HG03354 (cell line): ENCODE measurements around the gene GPER1.
"Not testable (repeated sequence)": the region's sequence is repeated elsewhere in the genome, so short reads cannot be mapped to it uniquely, and the experiment has no call there.

ENCODE experiments used
- ATAC-seq: cut with Tn5 transposase; IDR thresholded peaks from one replicate; pipeline ENCODE4 v1.9.1; 2021; ENCODE audit warnings: mild to moderate bottlenecking; ENCODE audit not compliant: unreplicated experiment, poor library complexity, severe bottlenecking

Gene GPER1

GRCh38 chr7:1131471-1132265 is 43.8 kb downstream of the GPER1 start:
- ATAC-seq = no peak

DNA sequence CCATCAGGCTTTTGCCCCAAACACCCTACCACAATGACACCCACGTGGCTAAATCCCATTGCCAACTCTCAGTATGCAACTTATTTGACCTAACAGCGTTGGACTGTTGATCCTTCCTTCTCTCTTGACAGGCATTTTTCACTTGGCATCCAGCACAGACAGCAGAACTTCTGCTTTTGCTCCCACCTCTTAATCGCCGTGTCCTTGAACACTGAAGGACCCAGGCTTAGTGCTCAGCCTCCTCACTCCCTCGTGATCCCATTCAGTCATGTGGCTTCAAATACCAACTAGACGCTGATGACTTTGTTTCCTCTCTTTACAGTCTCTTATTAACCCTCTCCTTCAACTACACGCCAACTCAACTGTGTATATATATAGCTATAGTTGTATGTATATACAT is 47.0 kb downstream of the GPER1 start:
- ATAC-seq = no peak

DNA sequence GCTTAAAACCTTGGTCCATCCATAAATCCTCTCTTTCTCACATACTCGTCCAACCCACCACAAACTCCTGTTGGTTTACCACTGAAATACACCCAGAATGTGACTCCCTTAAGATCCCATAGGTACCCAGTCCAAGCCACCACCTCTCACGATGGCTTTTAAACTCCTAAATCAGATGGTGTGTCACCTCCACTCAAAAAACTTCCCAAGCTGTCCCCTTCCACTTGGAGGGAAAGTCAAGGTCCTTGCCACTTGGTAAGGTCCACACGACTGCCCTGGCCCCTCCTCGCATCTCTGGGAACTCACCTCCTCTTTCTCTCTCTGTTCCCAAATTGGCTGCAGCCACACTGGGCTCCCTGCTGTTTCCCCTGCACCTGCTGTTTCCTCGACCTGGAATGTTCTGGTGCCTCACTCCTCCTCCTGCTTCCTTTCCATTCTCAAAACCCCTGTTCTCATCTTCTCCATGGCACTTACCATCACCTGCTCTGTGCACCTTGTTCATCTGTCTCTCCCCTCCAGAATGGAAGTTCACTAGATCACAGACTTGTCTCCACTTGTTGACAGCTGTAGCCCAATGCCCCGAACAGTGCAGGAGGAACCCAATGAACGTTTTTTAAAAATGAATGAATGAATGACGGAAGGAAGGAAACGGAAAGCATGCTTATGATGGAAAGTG is 49.1 kb downstream of the GPER1 start:
- ATAC-seq = no peak

DNA sequence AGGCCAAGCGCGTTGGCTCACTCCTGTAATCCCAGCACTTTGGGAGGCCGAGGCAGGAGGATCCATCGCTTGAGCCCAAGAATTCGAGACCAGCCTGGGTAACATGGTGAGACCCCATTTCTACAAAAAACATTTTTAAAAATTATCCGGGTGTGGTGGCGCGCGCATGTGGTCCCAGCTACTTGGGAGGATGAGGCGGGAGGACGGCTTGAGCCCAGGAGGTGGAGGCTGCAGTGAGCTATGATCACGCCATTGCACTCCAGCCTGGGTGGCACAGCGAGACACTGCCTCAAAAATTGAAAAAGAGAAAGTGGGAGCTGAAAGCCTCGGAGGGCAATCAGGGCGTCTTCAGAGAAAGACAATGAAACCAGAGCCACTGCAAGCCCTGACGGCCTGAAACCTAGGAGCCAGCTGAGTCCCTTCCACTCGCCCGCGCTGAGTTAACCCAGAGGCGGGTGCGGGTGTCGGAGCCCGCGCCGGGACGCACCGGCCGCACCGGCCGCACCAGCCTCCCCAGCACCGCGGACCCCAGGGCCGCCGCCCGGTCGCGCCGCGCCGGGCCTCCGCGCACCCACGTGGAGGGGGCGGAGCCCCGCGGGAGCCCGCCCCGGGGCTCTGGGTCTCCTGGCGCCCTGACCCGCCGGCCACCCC is 49.7 kb downstream of the GPER1 start:
- peak; percentile 65 for ATAC-seq

DNA sequence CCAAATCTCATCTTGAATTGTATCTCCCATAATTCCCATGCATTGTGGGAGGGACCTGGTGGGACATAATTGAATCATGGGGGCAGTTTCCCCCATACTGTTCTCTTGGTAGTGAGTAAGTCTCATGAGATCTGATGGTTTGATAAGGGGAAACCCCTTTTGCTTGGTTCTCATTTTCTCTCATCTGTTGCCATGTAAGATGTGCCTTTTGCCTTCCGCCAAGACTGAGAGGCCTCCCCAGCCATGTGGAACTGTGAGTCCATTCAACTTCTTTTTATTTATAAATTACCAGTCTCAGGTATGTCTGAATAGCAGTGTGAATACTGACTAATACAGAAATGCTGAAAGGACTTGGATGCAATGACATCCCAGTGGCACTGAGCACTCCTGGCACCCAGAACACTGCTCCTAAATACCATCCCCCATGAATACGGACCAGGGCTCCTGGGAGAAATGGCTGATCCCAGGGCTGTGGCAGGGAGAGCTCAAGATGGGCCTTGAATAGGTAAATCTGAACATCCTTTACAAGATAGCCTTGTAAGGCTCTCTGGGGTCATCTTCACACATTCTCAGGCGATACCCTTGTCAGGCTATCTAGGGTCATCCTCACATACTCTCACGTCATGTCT is 52.7 kb downstream of the GPER1 start:
- no peak for ATAC-seq

DNA sequence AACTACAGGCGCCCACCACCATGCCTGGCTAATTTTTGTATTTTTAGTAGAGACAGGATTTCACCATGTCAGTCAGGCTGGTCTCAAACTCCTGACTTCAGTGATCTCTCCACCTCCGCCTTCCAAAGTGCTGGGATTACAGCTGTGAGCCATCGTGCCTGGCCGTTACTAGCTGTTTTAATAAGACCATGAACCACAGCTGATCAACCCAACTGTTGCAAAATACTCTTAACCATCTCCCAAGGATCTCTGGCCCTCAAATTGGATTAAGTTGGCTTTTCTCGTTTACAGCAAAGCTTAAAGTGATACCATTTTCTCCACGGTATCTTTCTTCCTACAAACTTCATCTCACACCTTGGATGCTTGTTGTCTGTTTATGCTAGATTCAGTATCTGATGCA is 53.7 kb downstream of the GPER1 start:
- ATAC-seq = no peak

DNA sequence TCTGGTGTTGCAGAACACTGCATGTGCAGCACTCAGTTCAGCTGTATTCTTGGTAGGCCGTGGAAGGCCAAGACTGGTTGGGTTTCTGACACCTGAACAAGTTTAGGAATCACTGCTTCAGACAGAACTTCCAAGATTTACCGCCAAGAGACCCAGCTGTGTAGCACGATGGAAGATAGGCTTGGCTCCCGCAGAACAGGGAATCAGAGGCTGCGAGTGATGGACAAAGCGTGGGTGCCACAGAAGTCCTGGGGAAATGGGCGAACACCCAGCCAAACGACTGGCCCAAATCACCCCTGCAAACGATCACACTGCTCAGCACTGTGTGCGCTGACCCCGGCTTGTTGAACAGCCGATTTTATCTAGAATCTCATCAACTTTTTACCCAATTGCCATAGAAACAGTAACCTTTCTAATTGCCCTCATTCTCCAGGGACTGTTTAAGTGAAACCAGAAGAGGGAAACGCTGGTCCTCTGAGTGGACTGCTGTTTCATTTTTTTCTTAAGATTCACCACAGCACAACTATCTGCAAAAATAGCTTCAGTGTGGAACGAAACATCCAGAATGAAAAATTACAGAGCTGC is 54.2 kb downstream of the GPER1 start:
- ATAC-seq = no peak

DNA sequence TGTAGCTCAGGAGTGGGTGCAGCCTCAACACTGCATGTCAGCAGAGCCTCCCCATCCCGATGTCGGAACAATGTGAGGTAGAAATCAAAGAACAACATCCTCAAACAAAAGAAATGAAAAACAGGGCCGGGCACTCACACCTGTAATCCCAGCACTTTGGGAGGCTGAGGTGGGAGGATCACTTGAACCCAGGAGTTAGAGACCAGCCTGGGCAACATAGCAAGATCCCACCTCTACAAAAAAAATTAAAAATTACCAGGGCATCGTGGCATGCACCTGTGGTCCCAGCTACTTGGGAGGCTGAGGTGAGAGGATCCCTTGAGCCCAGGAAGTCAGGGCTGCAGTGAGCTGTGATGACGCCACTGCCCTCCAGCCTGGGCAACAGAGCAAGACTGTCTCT is 55.1 kb downstream of the GPER1 start:
- ATAC-seq = not testable (repeated sequence)
